GM12891 (cell line): Measurements from ENCODE around the gene QRICH2.
"Not testable (repeated sequence)": the region's sequence is repeated elsewhere in the genome, so short reads cannot be mapped to it uniquely, and the experiment has no call there.

ENCODE experiments used
- POLR2A ChIP-seq: IDR thresholded peaks from 2 replicates; pipeline ENCODE4 v1.6.1; 2011; ENCODE audit warnings: low read depth, low read length, control low read depth
- POLR2AphosphoS5 ChIP-seq: IDR thresholded peaks from 2 replicates; pipeline ENCODE4 v1.6.1; 2011; ENCODE audit warnings: low read depth, low read length, control low read depth
- SPI1 ChIP-seq: IDR thresholded peaks from 2 replicates; pipeline ENCODE4 v1.6.1; 2011; ENCODE audit warnings: low read depth, low read length, control low read depth
- TAF1 ChIP-seq: IDR thresholded peaks from 2 replicates; pipeline ENCODE4 v1.6.1; 2011; ENCODE audit warnings: low read depth, low read length, control low read depth

- not testable (repeated sequence) for TF ChIP-seq POLR2AphosphoS5, POLR2A, TAF1, SPI1
Measured at GRCh38 chr17:76256430-76257050, 51.5 kb downstream of the QRICH2 start.
